ENCODE data around the gene LY86. TPM values are rescaled to one million over a fixed set of nuclear protein-coding genes. Genes with fewer than 3 reads are reported as not detected.

LY86 gene
- total RNA-seq, 1 donor from 2014 or later = not detected

DNA sequence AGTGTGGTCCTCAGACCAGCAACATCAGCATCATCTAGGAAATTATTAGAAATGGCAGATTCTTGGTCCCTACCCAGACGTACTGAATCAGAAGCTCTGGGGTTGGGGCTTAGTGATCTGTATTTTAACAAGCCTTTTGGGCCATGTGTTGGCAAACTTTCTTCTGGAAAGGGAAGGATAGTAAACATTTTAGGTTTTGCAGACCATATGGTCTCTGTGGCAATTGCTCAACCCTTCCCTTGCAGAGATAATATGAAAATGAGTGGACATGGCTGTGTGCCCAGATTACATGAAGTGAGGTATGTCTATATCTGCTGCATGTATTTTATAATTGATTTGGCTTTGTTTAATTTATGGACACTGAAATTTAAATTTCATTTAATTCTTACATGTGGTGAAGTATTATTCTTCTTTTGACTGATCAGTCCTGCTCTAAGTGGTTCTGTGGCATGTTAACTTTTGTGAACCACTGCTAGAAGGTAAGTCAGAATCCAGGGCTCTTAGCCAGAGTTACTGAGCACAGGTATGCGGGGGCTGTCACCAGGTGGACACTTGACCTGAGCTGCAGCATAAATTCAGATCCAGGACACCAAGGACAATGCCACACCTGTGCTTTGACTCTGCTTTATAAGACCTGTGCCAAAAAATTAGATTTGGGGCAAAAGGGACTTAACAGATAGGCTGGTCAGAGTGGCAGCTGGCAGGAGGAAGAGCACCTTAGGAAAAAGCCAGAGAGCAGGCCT is 43.2 kb downstream of the LY86 start:
- no peak overlapping the region for H3K4me3 ChIP-seq (ENCODE audit: low read depth, low read length)
- DNase-seq (ENCODE audit: low read depth) = no peak
- TF ChIP-seq, protein P1, sequence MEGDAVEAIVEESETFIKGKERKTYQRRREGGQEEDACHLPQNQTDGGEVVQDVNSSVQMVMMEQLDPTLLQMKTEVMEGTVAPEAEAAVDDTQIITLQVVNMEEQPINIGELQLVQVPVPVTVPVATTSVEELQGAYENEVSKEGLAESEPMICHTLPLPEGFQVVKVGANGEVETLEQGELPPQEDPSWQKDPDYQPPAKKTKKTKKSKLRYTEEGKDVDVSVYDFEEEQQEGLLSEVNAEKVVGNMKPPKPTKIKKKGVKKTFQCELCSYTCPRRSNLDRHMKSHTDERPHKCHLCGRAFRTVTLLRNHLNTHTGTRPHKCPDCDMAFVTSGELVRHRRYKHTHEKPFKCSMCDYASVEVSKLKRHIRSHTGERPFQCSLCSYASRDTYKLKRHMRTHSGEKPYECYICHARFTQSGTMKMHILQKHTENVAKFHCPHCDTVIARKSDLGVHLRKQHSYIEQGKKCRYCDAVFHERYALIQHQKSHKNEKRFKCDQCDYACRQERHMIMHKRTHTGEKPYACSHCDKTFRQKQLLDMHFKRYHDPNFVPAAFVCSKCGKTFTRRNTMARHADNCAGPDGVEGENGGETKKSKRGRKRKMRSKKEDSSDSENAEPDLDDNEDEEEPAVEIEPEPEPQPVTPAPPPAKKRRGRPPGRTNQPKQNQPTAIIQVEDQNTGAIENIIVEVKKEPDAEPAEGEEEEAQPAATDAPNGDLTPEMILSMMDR (conservative IDR thresholded peaks at IDR 0.05; ENCODE audit: low read depth, low read length) = no peak

DNA sequence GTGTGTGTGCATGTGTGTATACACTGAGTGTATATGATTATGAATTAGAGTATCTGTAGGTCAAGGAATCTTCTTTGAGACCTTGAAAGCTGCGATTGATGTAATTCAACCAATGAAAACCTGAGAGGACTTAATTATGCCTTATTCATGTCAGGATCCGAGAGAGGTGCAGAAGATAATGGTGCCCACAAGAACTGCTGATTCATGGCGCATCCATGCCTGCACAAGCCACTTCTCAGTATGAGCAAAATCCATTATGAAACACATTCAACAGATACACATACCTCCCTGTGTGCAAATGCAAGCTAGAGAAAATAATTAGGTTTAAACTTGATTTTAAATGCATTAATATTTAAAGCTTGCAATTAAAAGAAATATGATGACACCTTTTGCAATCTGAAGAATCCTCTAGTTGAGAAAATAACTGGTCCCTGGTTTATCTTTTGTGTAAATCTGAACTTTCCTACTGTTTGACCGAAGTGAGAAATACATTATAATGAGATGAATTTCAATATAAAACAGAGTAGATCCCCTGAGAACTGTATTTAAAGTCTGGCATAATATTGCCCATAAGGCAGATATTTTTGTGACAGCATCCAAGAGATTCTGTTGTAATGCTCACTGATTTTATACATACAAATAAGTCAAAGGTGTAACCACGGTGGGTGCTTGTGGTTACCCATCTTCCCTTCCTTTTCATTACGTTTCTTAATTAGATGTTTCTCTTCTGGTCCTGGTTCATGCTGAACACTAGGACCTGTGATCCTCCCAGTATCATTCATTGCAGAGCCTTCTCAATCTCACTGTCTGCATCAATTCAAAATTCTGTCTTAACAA is 45.6 kb downstream of the LY86 start:
- TF ChIP-seq, protein P1 (conservative IDR thresholded peaks at IDR 0.05; ENCODE audit: low read depth, low read length) = no peak
- H3K4me3 ChIP-seq (ENCODE audit: low read depth, low read length) = no peak overlapping the region
- DNase-seq (ENCODE audit: low read depth) = no peak

DNA sequence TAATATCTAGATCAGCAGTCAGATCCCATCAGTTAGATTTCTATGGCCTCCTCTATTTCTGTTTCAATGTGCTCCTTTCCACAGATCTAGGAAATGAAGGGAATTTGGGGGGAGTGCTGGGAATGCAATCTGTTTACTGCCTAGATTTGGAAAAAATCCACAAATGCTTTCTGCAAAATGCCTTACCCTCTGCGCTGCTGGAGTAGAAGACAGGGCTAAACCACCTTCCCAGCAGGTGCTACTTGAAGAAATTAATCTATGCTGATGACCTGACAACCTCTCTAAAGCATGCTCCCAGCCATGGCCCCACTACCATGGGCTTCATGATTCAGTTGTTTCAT is 46.2 kb downstream of the LY86 start:
- DNase-seq (ENCODE audit: low read depth) = no peak
- TF ChIP-seq, protein P1 (conservative IDR thresholded peaks at IDR 0.05; ENCODE audit: low read depth, low read length) = no peak
- H3K4me3 ChIP-seq (ENCODE audit: low read depth, low read length) = no peak overlapping the region

DNA sequence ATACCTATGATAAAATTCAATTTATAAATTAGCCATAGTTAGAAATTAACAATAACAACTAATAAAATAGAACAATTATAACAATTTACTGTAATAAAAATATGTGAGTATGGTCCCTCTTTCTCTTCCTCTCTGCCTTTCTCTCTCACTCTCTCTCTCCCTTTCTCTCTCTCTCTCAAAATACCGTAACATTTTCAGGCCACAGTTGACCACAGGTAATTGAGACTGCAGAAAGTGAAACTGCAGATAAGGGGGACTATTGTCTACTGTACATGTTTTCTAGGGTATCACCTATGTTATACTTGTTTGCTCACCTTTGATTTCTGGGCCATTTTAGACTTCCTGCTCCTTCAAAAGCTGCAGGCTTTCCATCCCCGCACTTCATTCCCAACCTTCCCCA is 46.8 kb downstream of the LY86 start:
- no peak overlapping the region for H3K4me3 ChIP-seq (ENCODE audit: low read depth, low read length)
- DNase-seq (ENCODE audit: low read depth) = no peak
- TF ChIP-seq, protein P1 (conservative IDR thresholded peaks at IDR 0.05; ENCODE audit: low read depth, low read length) = no peak

DNA sequence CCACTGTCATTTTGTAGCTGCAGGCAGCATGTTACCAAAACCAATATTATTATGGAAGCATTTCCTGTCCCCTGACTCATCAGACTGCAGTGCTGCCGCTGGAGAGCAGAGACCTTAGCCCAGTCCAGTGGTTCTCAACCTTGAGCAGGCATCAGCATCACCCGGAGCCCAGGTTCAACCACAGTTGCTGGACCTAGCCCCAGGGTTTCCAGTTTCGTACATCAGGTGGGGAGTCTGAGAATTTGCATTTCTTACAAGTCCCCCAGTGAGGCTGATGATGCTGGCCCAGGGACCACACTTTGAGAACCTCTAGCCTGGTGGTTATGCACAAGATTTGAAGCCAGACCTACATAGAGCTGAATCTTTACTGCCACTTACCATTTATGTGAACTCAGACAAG is 47.3 kb downstream of the LY86 start:
- no peak overlapping the region for H3K4me3 ChIP-seq (ENCODE audit: low read depth, low read length)
- TF ChIP-seq, protein P1 (conservative IDR thresholded peaks at IDR 0.05; ENCODE audit: low read depth, low read length) = no peak
- DNase-seq (ENCODE audit: low read depth) = no peak

DNA sequence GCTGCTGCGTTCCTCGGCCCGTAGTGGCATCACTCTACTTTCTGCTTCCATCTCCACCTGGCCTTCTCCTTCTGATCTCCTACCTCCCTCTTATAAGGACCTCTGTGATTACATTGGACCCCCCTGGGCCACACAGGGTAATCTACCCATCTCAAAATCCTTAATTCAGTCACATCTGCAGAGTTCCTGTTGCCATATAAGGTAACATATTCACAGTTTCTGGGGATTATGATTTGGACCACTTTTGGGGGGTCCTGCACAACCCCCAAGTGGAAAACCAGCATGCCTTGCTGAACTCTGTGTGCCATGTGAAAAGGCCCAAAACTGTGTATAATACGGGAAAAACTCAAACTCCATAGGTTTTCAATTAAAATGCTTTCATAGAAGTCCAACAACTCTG is 51.1 kb downstream of the LY86 start:
- H3K4me3 ChIP-seq (ENCODE audit: low read depth, low read length) = no peak overlapping the region
- TF ChIP-seq, protein P1 (conservative IDR thresholded peaks at IDR 0.05; ENCODE audit: low read depth, low read length) = no peak
- DNase-seq (ENCODE audit: low read depth) = no peak

Data from epithelial cell of proximal tubule (primary cell).